ENCODE results near the gene CORO1C. TPM values are rescaled to one million over a fixed set of nuclear protein-coding genes. Genes with fewer than 3 reads are reported as not detected.

Gene CORO1C
- total and polyA plus RNA-seq, 9 of the 15 experiments (the other 6 are each of a cell fraction or from before 2014, with no cell fraction given): 55.2 to 280 (median 150) TPM

DNA sequence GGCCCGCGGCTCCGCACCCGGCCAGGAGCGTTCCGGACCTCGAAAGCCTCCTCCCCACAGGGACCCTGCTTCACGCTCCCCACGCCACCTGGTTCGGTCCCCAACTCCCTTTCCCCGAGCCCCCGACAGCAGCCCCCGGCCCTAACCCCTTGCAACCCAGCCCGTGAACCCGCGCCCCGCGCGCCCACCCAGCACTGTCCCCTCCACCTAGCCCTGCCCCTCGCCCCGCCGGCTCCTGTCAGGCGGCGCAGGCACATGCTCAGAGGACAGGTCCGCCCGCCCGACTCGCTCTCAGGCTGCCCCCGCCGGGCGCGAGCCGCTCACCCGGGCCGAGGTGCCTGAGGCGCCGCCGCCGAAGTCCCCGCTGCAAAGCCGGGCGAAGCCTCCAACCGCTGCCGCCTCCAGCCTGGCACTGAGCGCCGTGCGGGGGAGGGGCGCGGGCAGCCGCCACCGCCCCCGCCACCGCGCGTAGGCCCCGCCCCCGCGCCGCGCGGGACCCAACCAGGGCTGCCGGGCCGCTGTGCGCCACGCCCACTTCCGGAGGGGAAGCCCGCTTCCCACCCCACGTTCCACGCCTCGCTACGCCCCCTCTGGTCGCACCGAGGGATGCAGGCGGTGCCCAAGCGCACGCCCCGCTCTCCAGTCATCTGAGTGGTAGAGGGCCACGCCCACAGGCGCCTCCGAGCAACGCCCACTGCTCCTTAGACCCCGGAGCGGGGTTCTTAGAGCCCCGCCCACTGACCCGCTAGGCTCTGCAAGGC lies at the start of gene CORO1C (continued):
- TF ChIP-seq CAMTA2 (CRISPR knock-in tag; conservative IDR thresholded peaks at IDR 0.05): 0 out of 2 replicates have a peak, but pooled peaks have one; percentile 12
- TF ChIP-seq, protein P1, sequence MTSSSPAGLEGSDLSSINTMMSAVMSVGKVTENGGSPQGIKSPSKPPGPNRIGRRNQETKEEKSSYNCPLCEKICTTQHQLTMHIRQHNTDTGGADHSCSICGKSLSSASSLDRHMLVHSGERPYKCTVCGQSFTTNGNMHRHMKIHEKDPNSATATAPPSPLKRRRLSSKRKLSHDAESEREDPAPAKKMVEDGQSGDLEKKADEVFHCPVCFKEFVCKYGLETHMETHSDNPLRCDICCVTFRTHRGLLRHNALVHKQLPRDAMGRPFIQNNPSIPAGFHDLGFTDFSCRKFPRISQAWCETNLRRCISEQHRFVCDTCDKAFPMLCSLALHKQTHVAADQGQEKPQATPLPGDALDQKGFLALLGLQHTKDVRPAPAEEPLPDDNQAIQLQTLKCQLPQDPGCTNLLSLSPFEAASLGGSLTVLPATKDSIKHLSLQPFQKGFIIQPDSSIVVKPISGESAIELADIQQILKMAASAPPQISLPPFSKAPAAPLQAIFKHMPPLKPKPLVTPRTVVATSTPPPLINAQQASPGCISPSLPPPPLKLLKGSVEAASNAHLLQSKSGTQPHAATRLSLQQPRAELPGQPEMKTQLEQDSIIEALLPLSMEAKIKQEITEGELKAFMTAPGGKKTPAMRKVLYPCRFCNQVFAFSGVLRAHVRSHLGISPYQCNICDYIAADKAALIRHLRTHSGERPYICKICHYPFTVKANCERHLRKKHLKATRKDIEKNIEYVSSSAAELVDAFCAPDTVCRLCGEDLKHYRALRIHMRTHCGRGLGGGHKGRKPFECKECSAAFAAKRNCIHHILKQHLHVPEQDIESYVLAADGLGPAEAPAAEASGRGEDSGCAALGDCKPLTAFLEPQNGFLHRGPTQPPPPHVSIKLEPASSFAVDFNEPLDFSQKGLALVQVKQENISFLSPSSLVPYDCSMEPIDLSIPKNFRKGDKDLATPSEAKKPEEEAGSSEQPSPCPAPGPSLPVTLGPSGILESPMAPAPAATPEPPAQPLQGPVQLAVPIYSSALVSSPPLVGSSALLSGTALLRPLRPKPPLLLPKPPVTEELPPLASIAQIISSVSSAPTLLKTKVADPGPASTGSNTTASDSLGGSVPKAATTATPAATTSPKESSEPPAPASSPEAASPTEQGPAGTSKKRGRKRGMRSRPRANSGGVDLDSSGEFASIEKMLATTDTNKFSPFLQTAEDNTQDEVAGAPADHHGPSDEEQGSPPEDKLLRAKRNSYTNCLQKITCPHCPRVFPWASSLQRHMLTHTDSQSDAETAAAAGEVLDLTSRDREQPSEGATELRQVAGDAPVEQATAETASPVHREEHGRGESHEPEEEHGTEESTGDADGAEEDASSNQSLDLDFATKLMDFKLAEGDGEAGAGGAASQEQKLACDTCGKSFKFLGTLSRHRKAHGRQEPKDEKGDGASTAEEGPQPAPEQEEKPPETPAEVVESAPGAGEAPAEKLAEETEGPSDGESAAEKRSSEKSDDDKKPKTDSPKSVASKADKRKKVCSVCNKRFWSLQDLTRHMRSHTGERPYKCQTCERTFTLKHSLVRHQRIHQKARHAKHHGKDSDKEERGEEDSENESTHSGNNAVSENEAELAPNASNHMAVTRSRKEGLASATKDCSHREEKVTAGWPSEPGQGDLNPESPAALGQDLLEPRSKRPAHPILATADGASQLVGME (CRISPR knock-in tag; IDR thresholded peaks at IDR 0.05): no peak
- TF ChIP-seq MAFG (tag; conservative IDR thresholded peaks at IDR 0.05): no peak
- TF ChIP-seq, protein P2, sequence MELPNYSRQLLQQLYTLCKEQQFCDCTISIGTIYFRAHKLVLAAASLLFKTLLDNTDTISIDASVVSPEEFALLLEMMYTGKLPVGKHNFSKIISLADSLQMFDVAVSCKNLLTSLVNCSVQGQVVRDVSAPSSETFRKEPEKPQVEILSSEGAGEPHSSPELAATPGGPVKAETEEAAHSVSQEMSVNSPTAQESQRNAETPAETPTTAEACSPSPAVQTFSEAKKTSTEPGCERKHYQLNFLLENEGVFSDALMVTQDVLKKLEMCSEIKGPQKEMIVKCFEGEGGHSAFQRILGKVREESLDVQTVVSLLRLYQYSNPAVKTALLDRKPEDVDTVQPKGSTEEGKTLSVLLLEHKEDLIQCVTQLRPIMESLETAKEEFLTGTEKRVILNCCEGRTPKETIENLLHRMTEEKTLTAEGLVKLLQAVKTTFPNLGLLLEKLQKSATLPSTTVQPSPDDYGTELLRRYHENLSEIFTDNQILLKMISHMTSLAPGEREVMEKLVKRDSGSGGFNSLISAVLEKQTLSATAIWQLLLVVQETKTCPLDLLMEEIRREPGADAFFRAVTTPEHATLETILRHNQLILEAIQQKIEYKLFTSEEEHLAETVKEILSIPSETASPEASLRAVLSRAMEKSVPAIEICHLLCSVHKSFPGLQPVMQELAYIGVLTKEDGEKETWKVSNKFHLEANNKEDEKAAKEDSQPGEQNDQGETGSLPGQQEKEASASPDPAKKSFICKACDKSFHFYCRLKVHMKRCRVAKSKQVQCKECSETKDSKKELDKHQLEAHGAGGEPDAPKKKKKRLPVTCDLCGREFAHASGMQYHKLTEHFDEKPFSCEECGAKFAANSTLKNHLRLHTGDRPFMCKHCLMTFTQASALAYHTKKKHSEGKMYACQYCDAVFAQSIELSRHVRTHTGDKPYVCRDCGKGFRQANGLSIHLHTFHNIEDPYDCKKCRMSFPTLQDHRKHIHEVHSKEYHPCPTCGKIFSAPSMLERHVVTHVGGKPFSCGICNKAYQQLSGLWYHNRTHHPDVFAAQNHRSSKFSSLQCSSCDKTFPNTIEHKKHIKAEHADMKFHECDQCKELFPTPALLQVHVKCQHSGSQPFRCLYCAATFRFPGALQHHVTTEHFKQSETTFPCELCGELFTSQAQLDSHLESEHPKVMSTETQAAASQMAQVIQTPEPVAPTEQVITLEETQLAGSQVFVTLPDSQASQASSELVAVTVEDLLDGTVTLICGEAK (IDR thresholded peaks at IDR 0.05): no peak
- TF ChIP-seq, protein P2 (CRISPR knock-in tag; IDR thresholded peaks at IDR 0.05): no peak
- peak; percentile 91; the same call in 1 of the 2 replicates for TF ChIP-seq HNRNPL (IDR thresholded peaks at IDR 0.05; ENCODE audit: low read depth, low read length)
- no peak for TF ChIP-seq JUNB (CRISPR knock-in tag; conservative IDR thresholded peaks at IDR 0.05)
- TF ChIP-seq TARDBP (IDR thresholded peaks at IDR 0.05): peak; percentile 53; the same call in 1 of the 2 replicates
- no peak for TF ChIP-seq SAP30 (IDR thresholded peaks at IDR 0.05; ENCODE audit: borderline replicate concordance, insufficient read depth, low read depth, low read length, poor library complexity, severe bottlenecking)
